ENCODE data around the gene ADGRE1.

ADGRE1 gene

GRCh38 chr19:6856749-6857372 lies 30.5 kb upstream of the ADGRE1 start (continued):
- TF ChIP-seq ZFP30 (CRISPR knock-in tag; IDR thresholded peaks at IDR 0.05) (no peak), SNAI2 (CRISPR knock-in tag; IDR thresholded peaks at IDR 0.05) (no peak), ZC3H10 (CRISPR knock-in tag; IDR thresholded peaks at IDR 0.05) (no peak), TOX (CRISPR knock-in tag; IDR thresholded peaks at IDR 0.05; ENCODE audit: borderline replicate concordance) (no peak), ISL1 (CRISPR knock-in tag; IDR thresholded peaks at IDR 0.05) (no peak)

GRCh38 chr19:6861683-6862286 lies 25.6 kb upstream of the ADGRE1 start:
- TF ChIP-seq PATZ1 (CRISPR knock-in tag; IDR thresholded peaks at IDR 0.05; ENCODE audit: borderline replicate concordance), result no peak
- TF ChIP-seq ZC3H10 (CRISPR knock-in tag; IDR thresholded peaks at IDR 0.05), result no peak
- TF ChIP-seq PPARA (CRISPR knock-in tag; IDR thresholded peaks at IDR 0.05; ENCODE audit: borderline replicate concordance), result no peak
- no peak for TF ChIP-seq OSR1 (CRISPR knock-in tag; IDR thresholded peaks at IDR 0.05)
- no peak for TF ChIP-seq ZNF70 (CRISPR knock-in tag; IDR thresholded peaks at IDR 0.05)
- no peak for TF ChIP-seq TSHZ2 (CRISPR knock-in tag; IDR thresholded peaks at IDR 0.05)
- TF ChIP-seq ARNTL (CRISPR knock-in tag; IDR thresholded peaks at IDR 0.05; ENCODE audit: borderline replicate concordance, low read depth), result no peak

GRCh38 chr19:6862673-6863078 lies 24.7 kb upstream of the ADGRE1 start:
- peak; percentile 89 for ATAC-seq
- TF ChIP-seq PATZ1 (CRISPR knock-in tag; IDR thresholded peaks at IDR 0.05; ENCODE audit: borderline replicate concordance), result no peak
- no peak for TF ChIP-seq PPARA (CRISPR knock-in tag; IDR thresholded peaks at IDR 0.05; ENCODE audit: borderline replicate concordance)
- no peak for TF ChIP-seq SNAI2 (CRISPR knock-in tag; IDR thresholded peaks at IDR 0.05)
- no peak for TF ChIP-seq ISL1 (CRISPR knock-in tag; IDR thresholded peaks at IDR 0.05)
- TF ChIP-seq ZC3H10 (CRISPR knock-in tag; IDR thresholded peaks at IDR 0.05), result no peak
- TF ChIP-seq CSDC2 (CRISPR knock-in tag; IDR thresholded peaks at IDR 0.05), result no peak
- TF ChIP-seq GLIS3 (CRISPR knock-in tag; IDR thresholded peaks at IDR 0.05), result no peak

More at GRCh38 chr19:6861683-6862286, 25.6 kb upstream of the ADGRE1 start:
- ATAC-seq, result no peak

GRCh38 chr19:6864325-6864940 lies 22.9 kb upstream of the ADGRE1 start:
- ATAC-seq, result no peak
- TF ChIP-seq POU6F1 (CRISPR knock-in tag; IDR thresholded peaks at IDR 0.05; ENCODE audit: borderline replicate concordance, low read depth) (no peak), PPARA (CRISPR knock-in tag; IDR thresholded peaks at IDR 0.05; ENCODE audit: borderline replicate concordance) (no peak), ZFP3 (CRISPR knock-in tag; IDR thresholded peaks at IDR 0.05) (no peak), CREB5 (CRISPR knock-in tag; IDR thresholded peaks at IDR 0.05; ENCODE audit: low read depth) (no peak), ZNF8 (CRISPR knock-in tag; IDR thresholded peaks at IDR 0.05) (no peak), OSR1 (CRISPR knock-in tag; IDR thresholded peaks at IDR 0.05) (no peak), ZC3H10 (CRISPR knock-in tag; IDR thresholded peaks at IDR 0.05) (no peak), SNAI2 (CRISPR knock-in tag; IDR thresholded peaks at IDR 0.05) (no peak), CSRNP3 (CRISPR knock-in tag; IDR thresholded peaks at IDR 0.05) (no peak), ISL1 (CRISPR knock-in tag; IDR thresholded peaks at IDR 0.05) (no peak), ZNF565 (CRISPR knock-in tag; conservative IDR thresholded peaks at IDR 0.05; ENCODE audit: low read depth) (no peak), BACH2 (CRISPR knock-in tag; IDR thresholded peaks at IDR 0.05; ENCODE audit: borderline replicate concordance) (no peak)

Measured in SK-N-SH treated with all-trans-retinoic acid at 6 μM for 48 hours (cell line).